Measurements from ENCODE around the gene GPATCH4.

Gene GPATCH4

DNA sequence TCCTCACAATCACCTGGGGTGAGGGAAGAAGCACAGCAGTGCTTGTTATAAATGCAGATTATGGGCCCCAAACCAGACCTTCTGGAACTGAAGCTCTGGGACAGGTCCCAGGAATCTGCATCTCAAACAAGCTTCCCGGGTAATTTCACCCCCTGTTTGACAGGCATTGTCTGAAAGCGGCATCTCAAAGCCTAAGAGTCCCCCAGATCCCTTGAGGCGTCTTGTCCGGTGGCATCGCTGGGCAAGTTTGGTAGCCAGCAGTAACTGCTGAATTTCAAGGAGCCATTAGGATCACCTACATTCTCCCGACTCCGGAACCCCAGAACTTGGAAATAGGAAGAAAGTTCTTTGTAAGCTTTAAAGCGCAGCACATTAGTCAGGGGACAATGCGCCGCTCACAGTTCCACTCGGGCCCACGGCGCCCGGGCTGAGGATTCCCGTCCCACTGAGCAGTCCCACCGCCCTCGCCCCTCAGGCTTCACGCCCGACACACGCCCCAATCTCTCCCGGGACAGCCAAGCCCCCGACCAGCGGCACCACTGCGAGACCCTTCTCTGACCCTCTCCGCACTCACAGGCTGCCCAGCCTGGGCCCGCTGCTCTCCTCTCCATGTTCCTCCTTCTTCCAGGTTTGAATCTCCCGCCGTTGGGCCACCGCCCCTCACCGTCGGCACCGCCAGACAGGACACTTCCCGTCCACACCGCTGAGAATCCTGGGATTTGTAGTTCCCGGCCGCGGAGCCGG, 29.2 kb downstream of the GPATCH4 start, which contains the start of gene IQGAP3:
TSS of gene IQGAP3 (minus strand) at position 647 of the 744 bp plus-strand sequence. CDS start at position 611, 36 bp downstream.
- peak; percentile 55 to 74 for DNase-seq

DNA sequence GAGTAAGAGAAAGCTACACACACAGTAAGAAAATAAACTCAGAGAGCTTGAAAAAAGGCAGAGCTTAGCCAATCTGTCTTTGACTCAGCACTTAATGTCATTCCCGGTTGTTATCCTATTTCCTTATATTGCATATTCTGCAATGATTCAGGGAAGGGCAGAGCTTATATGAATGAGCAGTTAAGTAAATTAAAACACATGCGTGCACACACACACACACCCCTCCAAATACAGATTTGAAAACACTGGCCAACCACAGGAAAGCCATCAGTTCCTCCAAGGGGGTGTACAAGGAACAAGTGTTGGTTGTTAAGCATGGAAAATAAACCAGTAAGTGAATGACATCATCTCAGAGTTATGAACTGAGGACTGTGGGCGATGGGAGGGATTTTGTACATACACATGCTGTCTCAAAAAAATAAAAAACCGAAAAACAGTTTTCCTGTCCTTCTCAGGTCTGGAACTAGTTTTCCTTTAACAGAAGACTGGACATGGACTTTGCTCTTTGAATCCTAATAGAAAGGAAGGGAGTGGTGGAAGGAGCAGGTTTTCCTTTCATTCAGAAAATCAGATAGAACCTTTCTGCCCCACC, 29.9 kb downstream of the GPATCH4 start:
- peak in 1 of 2 donors; percentile 10 for DNase-seq

DNA sequence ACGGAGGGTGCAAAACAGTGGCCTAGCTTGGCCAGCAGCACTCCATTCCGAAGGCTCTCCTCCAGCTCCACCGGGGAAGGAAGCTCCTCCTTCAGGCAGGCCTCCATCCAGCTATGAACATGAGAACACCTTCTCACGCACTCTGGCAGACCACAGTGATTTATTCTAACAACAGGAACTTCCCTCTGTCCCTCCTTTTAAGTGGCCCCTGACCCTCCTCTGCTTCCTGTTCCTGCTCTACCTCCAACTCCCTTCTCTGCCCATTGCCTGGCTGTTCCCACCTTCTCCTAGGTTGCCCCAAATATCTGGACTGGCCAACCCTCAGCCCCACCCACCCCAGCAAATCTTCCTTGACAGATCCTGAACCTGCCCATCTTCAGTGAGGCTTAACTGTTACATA, 34.8 kb downstream of the GPATCH4 start:
- no peak for DNase-seq

DNA sequence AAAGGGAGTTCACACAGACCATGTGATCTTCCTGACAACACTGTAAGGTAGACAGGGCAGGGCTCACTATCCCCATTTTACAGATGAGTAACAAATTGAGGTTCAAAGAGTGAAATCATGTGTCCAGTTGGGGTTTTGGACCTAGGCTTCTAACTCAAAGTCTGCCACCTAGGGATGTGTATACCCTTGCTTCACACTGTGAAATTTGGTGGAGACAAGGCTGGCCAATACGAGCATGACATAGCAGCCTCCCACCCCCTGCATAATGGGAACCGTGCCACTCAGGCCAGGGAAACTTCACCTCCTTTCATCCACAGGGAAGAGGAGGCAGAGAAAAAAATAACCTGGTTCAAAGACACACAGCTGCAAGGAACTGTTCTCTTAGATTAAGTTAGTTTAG, 35.8 kb downstream of the GPATCH4 start:
- no peak for DNase-seq

DNA sequence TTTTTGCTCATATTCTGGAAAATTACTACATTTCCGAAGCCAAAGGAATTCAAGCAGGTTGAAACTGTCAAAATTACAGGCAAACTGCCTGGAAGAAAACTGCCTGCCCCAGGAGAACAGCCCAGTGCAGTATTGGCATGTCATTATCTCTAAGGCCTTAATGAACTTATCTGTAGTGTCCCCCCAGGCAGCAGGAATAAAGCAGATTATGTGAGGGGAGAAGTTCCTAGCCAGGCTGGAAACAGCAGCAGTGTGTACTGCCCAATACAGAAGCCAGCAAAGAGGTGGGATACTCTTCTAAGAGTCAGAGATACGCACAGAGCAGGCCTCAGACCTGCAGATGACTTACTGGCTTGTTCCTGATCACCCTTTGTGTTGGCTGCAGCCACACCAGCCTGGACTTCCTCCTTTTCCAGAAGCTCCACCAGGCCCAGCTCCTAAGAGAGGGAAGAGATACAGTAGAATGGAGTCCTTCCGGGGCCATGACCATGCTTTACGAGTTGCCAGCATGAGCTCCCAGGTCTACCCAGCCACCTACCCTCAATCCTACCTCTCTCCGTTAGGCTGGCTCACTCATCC, 40.6 kb downstream of the GPATCH4 start:
- DNase-seq = no peak

DNA sequence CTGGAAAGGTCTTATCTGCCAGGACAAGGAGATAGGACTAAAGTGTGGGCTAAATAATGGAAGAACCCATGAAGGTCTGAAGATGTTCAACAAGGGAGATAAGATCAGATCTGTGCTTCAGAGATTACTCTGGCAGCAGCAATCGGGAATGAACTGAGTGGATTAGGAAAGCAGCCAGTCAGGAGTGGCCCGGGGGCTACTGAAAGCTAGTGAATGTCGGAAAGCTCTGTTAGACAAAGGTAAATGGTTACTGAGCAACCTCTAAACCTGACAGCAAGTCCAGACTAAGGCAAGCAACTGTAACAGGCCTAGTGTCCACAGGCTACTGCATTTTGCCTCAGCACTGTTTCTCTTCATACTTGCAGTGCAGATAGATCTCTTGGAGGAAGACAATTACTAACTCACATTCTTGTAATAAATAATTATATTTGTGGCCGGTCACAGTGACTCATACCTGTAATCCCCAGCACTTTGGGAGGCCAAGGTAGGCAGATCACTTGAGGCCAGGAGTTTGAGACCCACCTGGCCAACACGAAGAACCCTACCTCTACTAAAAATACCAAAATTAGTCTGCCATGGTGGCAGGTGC, 41.4 kb downstream of the GPATCH4 start:
- no peak for DNase-seq

GRCh38 chr1:156559086-156559796, 42.0 kb downstream of the GPATCH4 start:
- DNase-seq = no peak

GRCh38 chr1:156556354-156556753, 44.9 kb downstream of the GPATCH4 start:
- DNase-seq = no peak

GRCh38 chr1:156555715-156556114, 45.6 kb downstream of the GPATCH4 start:
- DNase-seq = no peak

DNA sequence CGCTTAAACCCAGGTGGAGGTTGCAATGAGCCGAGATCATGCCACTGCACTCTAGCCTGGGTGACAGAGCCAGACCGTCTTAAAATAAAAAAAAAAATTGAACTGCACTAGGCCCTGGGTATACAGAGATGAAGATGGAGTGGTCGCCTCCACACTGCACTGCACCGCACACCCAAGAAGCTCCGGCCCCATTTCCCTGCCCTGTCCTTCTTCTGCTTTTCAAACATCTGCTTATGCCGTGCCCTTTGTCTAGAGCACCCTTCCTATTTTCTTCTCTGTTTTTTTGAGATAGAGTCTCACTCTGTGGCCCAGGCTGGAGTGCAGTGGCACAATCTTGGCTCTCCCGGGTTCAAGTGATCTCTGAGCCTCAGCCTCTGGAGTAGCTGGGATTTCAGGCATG, 46.3 kb downstream of the GPATCH4 start:
- no peak for DNase-seq

GRCh38 chr1:156553860-156554485, 47.3 kb downstream of the GPATCH4 start:
- no peak for DNase-seq

DNA sequence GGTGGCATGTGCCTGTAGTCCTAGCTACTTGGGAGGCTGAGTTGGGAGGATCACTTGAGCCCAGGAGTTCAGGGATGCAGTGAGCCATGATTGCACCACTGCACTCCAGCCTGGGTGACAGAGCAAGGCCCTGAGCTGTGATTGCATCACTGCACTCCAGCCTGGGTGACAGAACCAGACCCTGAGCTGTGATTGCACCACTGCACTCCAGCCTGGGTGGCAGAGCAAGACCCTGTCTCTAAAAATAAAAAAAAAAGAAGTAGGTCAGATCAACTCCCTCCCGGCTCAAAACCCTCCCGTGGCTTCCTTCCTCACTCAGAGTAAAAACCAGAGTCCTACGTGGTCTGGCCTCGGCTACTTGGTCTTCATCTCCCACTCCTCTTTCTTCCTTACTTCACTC, 48.3 kb downstream of the GPATCH4 start:
- peak; percentile 35 to 60 for DNase-seq

DNA sequence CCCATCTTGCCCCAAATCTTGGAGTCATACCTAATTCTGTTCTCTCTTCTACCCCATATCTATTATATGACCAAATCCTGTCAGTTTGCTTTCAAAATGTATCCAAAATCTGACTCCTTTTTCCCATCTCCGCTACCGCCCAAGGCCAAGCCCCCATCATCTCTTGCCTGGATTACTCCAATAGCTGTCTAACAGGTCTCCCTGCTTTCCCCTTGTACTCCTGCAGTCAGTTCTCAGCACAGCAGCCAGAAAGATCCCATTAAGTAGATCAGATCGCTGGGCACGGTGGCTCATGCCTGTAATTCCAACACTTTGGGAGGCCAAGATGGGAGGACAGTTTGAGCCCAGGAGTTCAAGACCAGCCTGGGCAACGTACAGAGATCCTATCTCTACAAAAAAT, 48.8 kb downstream of the GPATCH4 start:
- no peak for DNase-seq

DNA sequence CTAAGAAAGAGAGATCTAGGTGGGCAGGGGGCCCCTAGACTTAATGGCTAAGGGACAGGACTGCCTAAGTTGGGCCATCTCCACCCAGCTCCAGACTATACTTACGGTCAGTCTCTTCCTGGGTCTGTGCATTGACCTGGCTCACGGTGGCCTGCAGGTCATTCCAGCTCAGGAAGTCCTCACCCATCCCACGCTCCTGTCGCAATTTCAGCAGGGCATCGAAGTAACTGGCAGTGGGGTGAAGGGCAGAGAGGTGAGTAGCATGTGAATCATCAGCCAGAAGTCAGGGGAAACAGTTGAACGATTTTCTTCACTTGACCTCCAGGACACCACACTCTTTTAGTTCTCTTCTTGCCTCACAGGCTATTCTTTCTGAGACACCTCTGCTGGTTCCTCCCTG, 49.4 kb downstream of the GPATCH4 start:
- no peak for DNase-seq

DNA sequence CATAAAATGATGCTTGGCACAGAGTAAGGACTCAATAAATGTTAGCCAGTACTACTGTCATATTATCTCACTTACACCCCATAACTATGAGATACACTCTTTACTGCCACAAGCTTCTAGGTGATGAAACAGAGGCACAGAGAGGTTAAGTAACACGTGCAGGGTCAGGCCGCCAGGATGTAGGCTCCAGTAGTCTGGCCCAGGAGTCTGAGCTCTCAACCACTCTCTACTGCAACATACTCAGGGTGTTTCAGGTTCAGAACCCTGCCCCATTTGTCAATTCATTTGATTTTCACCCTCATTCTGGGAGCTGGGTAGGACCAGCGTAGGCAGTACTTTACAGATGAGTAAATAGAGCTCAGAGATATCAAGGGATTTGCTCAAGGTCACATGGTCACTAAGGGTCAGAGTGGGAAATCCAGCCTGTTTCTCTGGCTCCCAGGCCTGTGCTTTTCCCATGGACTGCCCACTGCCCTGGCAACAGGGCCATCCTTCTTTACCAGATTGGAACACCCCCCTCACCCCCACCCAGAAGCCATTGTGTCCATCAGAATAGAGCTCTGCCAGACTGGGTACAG, 50.1 kb downstream of the GPATCH4 start:
- no peak for DNase-seq

DNA sequence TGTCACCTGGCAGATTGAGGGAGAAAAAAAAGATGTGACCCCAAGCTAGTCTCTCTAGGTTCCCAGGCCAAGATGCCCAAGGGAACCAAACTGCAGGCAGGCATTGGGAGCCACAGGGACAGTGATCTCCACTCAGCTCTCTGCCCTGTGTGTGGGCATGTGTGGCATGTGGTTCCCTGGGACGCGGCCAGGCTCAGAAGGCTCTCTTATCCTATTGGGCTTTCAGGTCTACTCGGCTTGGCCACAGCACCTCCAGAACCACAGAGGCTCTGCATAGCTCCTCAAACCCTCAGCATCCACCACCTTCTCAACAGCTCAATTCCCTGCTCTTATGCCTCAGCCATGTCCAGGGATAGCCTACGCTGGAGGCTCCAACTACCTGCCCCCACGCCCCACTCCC, 50.9 kb downstream of the GPATCH4 start:
- no peak for DNase-seq

DNA sequence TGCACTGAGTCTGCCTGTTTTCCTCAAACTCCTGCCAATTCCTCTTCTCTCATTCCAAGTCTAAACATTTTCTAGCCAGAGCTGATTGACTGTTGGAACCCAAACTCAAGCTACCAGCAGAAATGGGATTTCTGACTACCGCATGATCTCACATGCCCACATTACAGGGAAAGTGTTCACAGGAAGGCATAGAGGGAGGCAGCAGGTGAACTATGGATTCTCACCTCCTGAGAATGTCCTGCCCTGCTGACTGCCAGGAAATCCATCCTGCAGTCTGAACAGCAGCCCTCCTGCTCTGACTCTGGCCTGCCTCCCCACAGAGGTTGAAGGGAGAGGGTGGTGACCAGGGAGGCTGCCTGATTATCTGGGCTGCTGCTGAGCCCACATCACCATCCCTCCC, 51.4 kb downstream of the GPATCH4 start:
- no peak for DNase-seq

GRCh38 chr1:156549390-156549789, 51.9 kb downstream of the GPATCH4 start:
- DNase-seq = no peak

- no peak for DNase-seq
Observed at GRCh38 chr1:156547982-156548381, 53.3 kb downstream of the GPATCH4 start.

GRCh38 chr1:156547434-156547833, 53.8 kb downstream of the GPATCH4 start:
- DNase-seq = no peak

DNA sequence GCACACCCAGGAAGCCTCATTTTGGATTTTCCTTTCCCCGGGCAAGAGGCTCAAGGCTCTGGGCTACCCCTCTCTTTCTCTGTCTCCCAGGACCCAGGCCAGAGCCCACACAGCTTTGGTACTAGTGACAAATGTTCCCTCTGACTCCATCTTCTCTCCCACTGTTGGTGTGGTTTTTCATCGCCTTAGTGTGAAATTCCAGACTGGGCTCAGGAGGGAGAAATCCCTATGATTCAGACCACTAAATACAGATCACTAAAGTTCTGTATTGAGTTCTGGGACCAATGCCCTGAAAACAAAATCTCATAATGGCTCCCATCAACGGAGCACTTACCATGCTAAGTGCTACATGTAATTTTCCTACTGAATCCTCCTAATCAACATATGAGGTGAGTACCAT, 55.0 kb downstream of the GPATCH4 start:
- DNase-seq = no peak

DNA sequence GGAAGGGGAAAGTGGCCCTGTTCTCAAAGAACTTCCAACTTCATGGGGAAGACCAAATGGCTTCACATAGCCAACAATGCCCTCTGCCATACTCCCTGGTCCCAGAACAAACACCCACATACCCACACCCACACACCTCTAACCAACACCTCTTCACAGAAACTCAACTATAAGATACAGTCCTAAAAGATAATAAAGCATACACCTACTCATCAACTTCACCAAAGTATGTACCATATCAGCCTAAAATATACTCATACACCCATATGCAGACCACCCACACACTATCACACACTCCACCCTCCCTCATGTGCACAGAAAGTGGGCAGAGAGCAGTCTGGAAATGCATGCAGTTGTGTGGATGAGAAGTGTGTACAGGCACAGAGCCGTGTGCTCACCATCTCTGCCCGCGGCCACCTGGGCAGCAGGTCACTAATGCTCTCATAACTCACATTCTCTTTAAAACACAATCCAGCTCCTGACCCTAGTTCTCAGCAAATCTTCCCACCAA, 56.6 kb downstream of the GPATCH4 start:
- no peak for DNase-seq
